HepG2 (cell line): ENCODE data around the gene PCYOX1L. TPM values are rescaled to one million over a fixed set of nuclear protein-coding genes. Genes with fewer than 3 reads are reported as not detected.
A peak's percentile ranks its signal among the peaks of the same experiment; 100 is the strongest.

Experiments
- ADNP ChIP-seq: sonication (generic); formaldehyde crosslinking; IDR thresholded peaks from 2 replicates; pipeline ENCODE4 v1.4.0; 2020; ENCODE audit warnings: missing genetic modification reagents
- CHCHD3 ChIP-seq: sonication (generic); formaldehyde crosslinking; IDR thresholded peaks from 2 replicates; pipeline ENCODE4 v1.8.0; 2022; ENCODE audit warnings: mild to moderate bottlenecking, missing genetic modification reagents, moderate library complexity
- ETV5 ChIP-seq: IDR thresholded peaks from 2 replicates; pipeline ENCODE4 v1.6.1; 2018; ENCODE audit warnings: missing biosample characterization, missing genetic modification reagents, inconsistent platforms, borderline replicate concordance
- KLF9 ChIP-seq: IDR thresholded peaks from 2 replicates; pipeline ENCODE4 v1.6.1; 2016; ENCODE audit warnings: low read depth
- MAZ ChIP-seq, 2 experiments: sonication (generic) in 1 of 2; formaldehyde crosslinking in 1 of 2; IDR thresholded peaks; 2 replicates each; pipeline versions ENCODE4 v1.5.0 to v1.6.1; 2012 to 2020; ENCODE audit warnings: low read depth in 2 of 2, mild to moderate bottlenecking in 2 of 2, borderline replicate concordance in 1 of 2, improper control_type of control experiment in 1 of 2, low read length in 1 of 2, missing genetic modification reagents in 1 of 2, moderate library complexity in 1 of 2
- NBN ChIP-seq: fragments of 450-650 bp; conservative IDR thresholded peaks from 2 replicates; pipeline ENCODE4 v1.6.1; 2017
- NFKBIZ ChIP-seq: IDR thresholded peaks from 2 replicates; pipeline ENCODE4 v1.6.1; 2018; ENCODE audit warnings: missing genetic modification reagents, missing compliant biosample characterization
- NFYC ChIP-seq: IDR thresholded peaks from 2 replicates; pipeline ENCODE4 v1.6.1; 2016; ENCODE audit warnings: missing genetic modification reagents, missing compliant biosample characterization
- NR2F2 ChIP-seq: IDR thresholded peaks from 2 replicates; pipeline ENCODE4 v1.6.1; 2012; ENCODE audit warnings: low read depth, inconsistent platforms, borderline replicate concordance
- NR2F6 ChIP-seq, 2 experiments: IDR thresholded peaks; 2 replicates each; pipeline ENCODE4 v1.6.1; 2016; ENCODE audit warnings: antibody characterized with exemption in 1 of 2, mild to moderate bottlenecking in 1 of 2
- NRL ChIP-seq: sonication (generic); formaldehyde crosslinking; IDR thresholded peaks from 2 replicates; pipeline ENCODE4 v1.5.0; 2020; ENCODE audit warnings: missing genetic modification reagents, mild to moderate bottlenecking, moderate library complexity, borderline replicate concordance
- ONECUT2 ChIP-seq: sonication (generic); formaldehyde crosslinking; IDR thresholded peaks from 2 replicates; pipeline ENCODE4 v1.4.0; 2020; ENCODE audit warnings: missing genetic modification reagents
- PAF1 ChIP-seq: IDR thresholded peaks from 2 replicates; pipeline ENCODE4 v1.6.1; 2016; ENCODE audit warnings: missing genetic modification reagents, missing compliant biosample characterization
- RAD21 ChIP-seq: fragments of 450-650 bp; formaldehyde crosslinking; IDR thresholded peaks from 2 replicates; pipeline ENCODE4 v1.5.0; 2020; ENCODE audit warnings: mild to moderate bottlenecking
- RBM22 ChIP-seq: fragments of 200-400 bp; formaldehyde crosslinking; optimal IDR thresholded peaks from 2 replicates; pipeline ENCODE3; 2017; ENCODE audit warnings: mild to moderate bottlenecking, low read length, moderate library complexity
- SIN3B ChIP-seq: fragments of 150-350 bp; IDR thresholded peaks from 2 replicates; pipeline ENCODE4 v1.6.1; 2014; ENCODE audit warnings: low read length
- ZNF136 ChIP-seq: sonication (generic); formaldehyde crosslinking; IDR thresholded peaks from 2 replicates; pipeline ENCODE4 v1.8.1; 2022; ENCODE audit warnings: low read depth, mild to moderate bottlenecking, moderate library complexity, missing genetic modification reagents
- ZNF292 ChIP-seq: sonication (generic); formaldehyde crosslinking; IDR thresholded peaks from 2 replicates; pipeline ENCODE4 v1.8.1; 2022; ENCODE audit warnings: mild to moderate bottlenecking, low read depth, missing genetic modification reagents, borderline replicate concordance
- ZNF296 ChIP-seq: sonication (generic); formaldehyde crosslinking; conservative IDR thresholded peaks from 2 replicates; pipeline ENCODE4 v1.5.0; 2020; ENCODE audit warnings: mild to moderate bottlenecking, missing genetic modification reagents
- ZNF556 ChIP-seq: sonication (generic); formaldehyde crosslinking; IDR thresholded peaks from 2 replicates; pipeline ENCODE4 v1.4.0; 2020; ENCODE audit warnings: mild to moderate bottlenecking, missing genetic modification reagents, borderline replicate concordance
- ZNF569 ChIP-seq: sonication (generic); formaldehyde crosslinking; IDR thresholded peaks from 2 replicates; pipeline ENCODE4 v1.5.0; 2020; ENCODE audit warnings: mild to moderate bottlenecking, missing genetic modification reagents, moderate library complexity, borderline replicate concordance
- ZNF572 ChIP-seq: sonication (generic); formaldehyde crosslinking; IDR thresholded peaks from 2 replicates; pipeline ENCODE4 v1.5.1; 2020; ENCODE audit warnings: mild to moderate bottlenecking, missing genetic modification reagents
- ZNF577 ChIP-seq: sonication (generic); formaldehyde crosslinking; IDR thresholded peaks from 2 replicates; pipeline ENCODE4 v1.4.0; 2020; ENCODE audit warnings: mild to moderate bottlenecking, low read depth, missing genetic modification reagents, borderline replicate concordance
- polyA plus RNA-seq, 8 experiments: library from polyadenylated mRNA; depleted of rRNA in 3 of 8; stranded (reverse) in 7 of 8; unstranded in 1 of 8; fragments of >200 nt; fragmentation: Illumina TruSeq in 4 of 8; extraction: Trizol in 4 of 8; gene quantifications; 2 replicates each; pipeline versions ENCODE4 v1.2.1 to v1.2.3, GENCODE V29; 2011 to 2016; ENCODE audit warnings: low read depth in 4 of 8, missing spikeins in 1 of 8, mixed read lengths in 1 of 8; ENCODE audit not compliant: insufficient read depth in 1 of 8
- total RNA-seq, 5 experiments: library from RNA; depleted of rRNA; stranded (reverse); fragments of >200 nt; fragmentation: Illumina TruSeq; extraction: Trizol; gene quantifications; 2 replicates each; pipeline ENCODE4 v1.2.3, GENCODE V29; 2016; ENCODE audit warnings: low read depth in 1 of 5
- TF ChIP-seq, protein P1 (sequence below): sonication (generic); formaldehyde crosslinking; IDR thresholded peaks from 2 replicates; pipeline ENCODE4 v1.8.1; 2023; ENCODE audit warnings: missing genetic modification reagents, mild to moderate bottlenecking, borderline replicate concordance
- TF ChIP-seq, protein P2 (sequence below): sonication (generic); formaldehyde crosslinking; IDR thresholded peaks from 2 replicates; pipeline ENCODE4 v1.5.1; 2020; ENCODE audit warnings: missing genetic modification reagents, mild to moderate bottlenecking, borderline replicate concordance
- TF ChIP-seq, protein P3 (sequence below): IDR thresholded peaks from 2 replicates; pipeline ENCODE4 v1.4.0; 2020; ENCODE audit warnings: mild to moderate bottlenecking, missing genetic modification reagents

The PCYOX1L gene
- total and polyA plus RNA-seq, 2 of the 13 experiments (the other 11 are each of a cell fraction or from before 2014, with no cell fraction given): 1.00 to 3.7 TPM

DNA sequence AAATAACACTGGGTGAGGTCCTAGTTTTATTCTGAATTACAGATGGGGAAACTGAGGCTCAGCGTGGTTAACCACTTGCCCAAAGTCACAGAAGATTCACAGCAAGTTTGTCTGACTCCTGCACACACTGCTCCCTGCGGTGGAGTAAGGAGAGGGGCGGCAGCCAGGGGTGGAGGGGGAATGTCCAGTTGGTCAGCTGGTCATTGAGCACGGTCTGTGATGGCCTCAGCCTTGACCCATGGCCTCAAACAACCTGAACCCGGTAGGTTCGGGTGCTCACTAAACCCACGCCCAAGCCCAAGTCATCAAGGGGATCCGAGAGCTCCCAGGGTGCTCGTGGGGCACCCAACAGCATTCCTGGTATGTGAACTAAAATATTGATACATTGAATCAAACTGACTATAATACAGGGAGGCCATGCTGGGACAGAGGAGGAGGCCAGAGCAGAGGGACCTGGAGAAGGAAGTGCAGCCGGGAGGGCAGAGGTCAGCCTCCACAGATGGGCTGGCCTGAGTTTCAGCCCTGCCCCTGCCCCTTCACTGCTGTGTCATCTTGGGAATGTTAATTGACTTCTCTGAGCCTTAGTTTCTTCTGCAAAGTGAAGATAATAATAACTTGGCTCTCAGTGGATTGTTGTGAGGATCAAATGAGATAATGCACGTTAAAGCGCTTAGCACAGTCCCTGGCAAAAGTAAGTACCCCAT lies 24.8 kb downstream of the PCYOX1L start (continued):
- TF ChIP-seq NFKBIZ (CRISPR knock-in tag) (no peak), SIN3B (no peak), NR2F2 (0 out of 2 replicates have a peak, but pooled peaks have one; percentile 21), ONECUT2 (CRISPR knock-in tag) (no peak), ZNF556 (CRISPR knock-in tag) (no peak), ETV5 (no peak), ZNF296 (CRISPR knock-in tag) (peak; percentile 71; the same call in 1 of the 2 replicates), ZNF572 (no peak), MAZ (IDR thresholded peaks at IDR 0.05; ENCODE audit: borderline replicate concordance, low read depth, low read length) (no peak), MAZ (CRISPR knock-in tag; IDR thresholded peaks at IDR 0.05; ENCODE audit: low read depth) (no peak), NBN (no peak), ZNF577 (CRISPR knock-in tag) (no peak), RAD21 (CRISPR knock-in tag) (no peak), ZNF292 (CRISPR knock-in tag) (no peak), KLF9 (CRISPR knock-in tag) (no peak), RBM22 (no peak), NRL (CRISPR knock-in tag) (no peak), CHCHD3 (CRISPR knock-in tag) (no peak), ZNF136 (CRISPR knock-in tag) (no peak), ADNP (no peak), NR2F6 (IDR thresholded peaks at IDR 0.05) (no peak; the same call in 1 of the 2 replicates), NR2F6 (CRISPR knock-in tag; IDR thresholded peaks at IDR 0.05) (peak; percentile 27; the same call in 1 of the 2 replicates), NFYC (no peak), ZNF569 (no peak), PAF1 (CRISPR knock-in tag) (no peak)
- TF ChIP-seq, protein P1, sequence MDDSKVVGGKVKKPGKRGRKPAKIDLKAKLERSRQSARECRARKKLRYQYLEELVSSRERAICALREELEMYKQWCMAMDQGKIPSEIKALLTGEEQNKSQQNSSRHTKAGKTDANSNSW: no peak
- TF ChIP-seq, protein P2, sequence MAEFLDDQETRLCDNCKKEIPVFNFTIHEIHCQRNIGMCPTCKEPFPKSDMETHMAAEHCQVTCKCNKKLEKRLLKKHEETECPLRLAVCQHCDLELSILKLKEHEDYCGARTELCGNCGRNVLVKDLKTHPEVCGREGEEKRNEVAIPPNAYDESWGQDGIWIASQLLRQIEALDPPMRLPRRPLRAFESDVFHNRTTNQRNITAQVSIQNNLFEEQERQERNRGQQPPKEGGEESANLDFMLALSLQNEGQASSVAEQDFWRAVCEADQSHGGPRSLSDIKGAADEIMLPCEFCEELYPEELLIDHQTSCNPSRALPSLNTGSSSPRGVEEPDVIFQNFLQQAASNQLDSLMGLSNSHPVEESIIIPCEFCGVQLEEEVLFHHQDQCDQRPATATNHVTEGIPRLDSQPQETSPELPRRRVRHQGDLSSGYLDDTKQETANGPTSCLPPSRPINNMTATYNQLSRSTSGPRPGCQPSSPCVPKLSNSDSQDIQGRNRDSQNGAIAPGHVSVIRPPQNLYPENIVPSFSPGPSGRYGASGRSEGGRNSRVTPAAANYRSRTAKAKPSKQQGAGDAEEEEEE (CRISPR knock-in tag): no peak
- TF ChIP-seq, protein P3, sequence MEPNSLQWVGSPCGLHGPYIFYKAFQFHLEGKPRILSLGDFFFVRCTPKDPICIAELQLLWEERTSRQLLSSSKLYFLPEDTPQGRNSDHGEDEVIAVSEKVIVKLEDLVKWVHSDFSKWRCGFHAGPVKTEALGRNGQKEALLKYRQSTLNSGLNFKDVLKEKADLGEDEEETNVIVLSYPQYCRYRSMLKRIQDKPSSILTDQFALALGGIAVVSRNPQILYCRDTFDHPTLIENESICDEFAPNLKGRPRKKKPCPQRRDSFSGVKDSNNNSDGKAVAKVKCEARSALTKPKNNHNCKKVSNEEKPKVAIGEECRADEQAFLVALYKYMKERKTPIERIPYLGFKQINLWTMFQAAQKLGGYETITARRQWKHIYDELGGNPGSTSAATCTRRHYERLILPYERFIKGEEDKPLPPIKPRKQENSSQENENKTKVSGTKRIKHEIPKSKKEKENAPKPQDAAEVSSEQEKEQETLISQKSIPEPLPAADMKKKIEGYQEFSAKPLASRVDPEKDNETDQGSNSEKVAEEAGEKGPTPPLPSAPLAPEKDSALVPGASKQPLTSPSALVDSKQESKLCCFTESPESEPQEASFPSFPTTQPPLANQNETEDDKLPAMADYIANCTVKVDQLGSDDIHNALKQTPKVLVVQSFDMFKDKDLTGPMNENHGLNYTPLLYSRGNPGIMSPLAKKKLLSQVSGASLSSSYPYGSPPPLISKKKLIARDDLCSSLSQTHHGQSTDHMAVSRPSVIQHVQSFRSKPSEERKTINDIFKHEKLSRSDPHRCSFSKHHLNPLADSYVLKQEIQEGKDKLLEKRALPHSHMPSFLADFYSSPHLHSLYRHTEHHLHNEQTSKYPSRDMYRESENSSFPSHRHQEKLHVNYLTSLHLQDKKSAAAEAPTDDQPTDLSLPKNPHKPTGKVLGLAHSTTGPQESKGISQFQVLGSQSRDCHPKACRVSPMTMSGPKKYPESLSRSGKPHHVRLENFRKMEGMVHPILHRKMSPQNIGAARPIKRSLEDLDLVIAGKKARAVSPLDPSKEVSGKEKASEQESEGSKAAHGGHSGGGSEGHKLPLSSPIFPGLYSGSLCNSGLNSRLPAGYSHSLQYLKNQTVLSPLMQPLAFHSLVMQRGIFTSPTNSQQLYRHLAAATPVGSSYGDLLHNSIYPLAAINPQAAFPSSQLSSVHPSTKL (CRISPR knock-in tag): no peak
